Lung (tissue), 12 donors: Measurements from ENCODE around the gene SFXN2. TPM values are rescaled to one million over a fixed set of nuclear protein-coding genes. Genes with fewer than 3 reads are reported as not detected.

Source experiments
- ATAC-seq: fragments of 200-7000 bp; cut with Tn5 transposase; one replicate; pipeline ENCODE4 v1.9.1; 2020; ENCODE audit warnings: moderate number of reproducible peaks; ENCODE audit not compliant: insufficient read depth, low FRiP score
- DNase-seq, 3 donors: peaks; one replicate each; pipeline ENCODE4 v3.0.0-alpha.2; 2013 to 2017
- H3K27ac ChIP-seq, 2 donors: one replicate each; pipeline ENCODE4 v1.5.1; 2013; ENCODE audit warnings: mild to moderate bottlenecking in 2 of 2, moderate library complexity in 2 of 2, control low read depth in 1 of 2, inconsistent platforms in 1 of 2, low read depth in 1 of 2, low read length in 1 of 2
- H3K27me3 ChIP-seq, 3 donors: one replicate each; pipeline ENCODE4 v1.5.1; 2013; ENCODE audit warnings: low read length in 2 of 3; ENCODE audit not compliant: control insufficient read depth in 3 of 3, insufficient read depth in 3 of 3
- H3K36me3 ChIP-seq, 4 donors: one replicate each; pipeline ENCODE4 v1.5.1; 2013; ENCODE audit warnings: low read length in 4 of 4, mild to moderate bottlenecking in 1 of 4, moderate library complexity in 1 of 4; ENCODE audit not compliant: control insufficient read depth in 4 of 4, insufficient read depth in 4 of 4
- H3K4me1 ChIP-seq, 5 donors: one replicate each; pipeline ENCODE4 v1.5.1; 2013; ENCODE audit warnings: low read length in 5 of 5, mild to moderate bottlenecking in 2 of 5, moderate library complexity in 1 of 5; ENCODE audit not compliant: control insufficient read depth in 5 of 5, insufficient read depth in 5 of 5
- H3K4me3 ChIP-seq: one replicate; pipeline ENCODE4 v1.5.1; 2013; ENCODE audit warnings: mild to moderate bottlenecking, control low read depth, moderate library complexity
- H3K9ac ChIP-seq, 2 donors: one replicate each; pipeline ENCODE4 v1.5.1; 2013; ENCODE audit warnings: low read length in 2 of 2, control low read depth in 1 of 2; ENCODE audit not compliant: insufficient read depth in 1 of 2
- H3K9me3 ChIP-seq, 4 donors: one replicate each; pipeline ENCODE4 v1.5.1; 2013; ENCODE audit warnings: low read length in 3 of 4, mild to moderate bottlenecking in 1 of 4, moderate library complexity in 1 of 4; ENCODE audit not compliant: control insufficient read depth in 4 of 4, insufficient read depth in 3 of 4
- CTCF ChIP-seq: IDR thresholded peaks from 2 replicates; pipeline ENCODE4 v1.5.1; 2012; ENCODE audit warnings: mild to moderate bottlenecking; ENCODE audit errors: control extremely low read depth, extremely low read depth
- WGBS, 2 donors: extraction: QIAGEN DNeasy Blood & Tissue Kit; methylation state at CpG; one replicate each; pipeline ENCODE4 v1.1.7; 2013; 5-methylcytosine and 5-hydroxymethylcytosine counted together
- polyA plus RNA-seq, 2 donors: library from polyadenylated mRNA; stranded (reverse); fragments of 200-250 nt; gene quantifications; one replicate each; pipeline ENCODE4 v1.2.1, GENCODE V29; 2013
- total RNA-seq, 2 donors: library from RNA; depleted of rRNA in 1 of 2; stranded (reverse); fragments of >200 nt in 1 of 2; gene quantifications; one replicate each; pipeline ENCODE4 v1.2.1, GENCODE V29; 2014 to 2021
- donor health status: control.
- donor health status: control.
- donor health status: Bipolar disorder and iron deficiency.
- donor health status: healthy.
- donor health status: DM: yes; HTN: yes; CAD: no.

SFXN2 gene
- total and polyA plus RNA-seq, 4 donors, result 10.8 to 27.0 (median 14.0) TPM

- no peak overlapping the region for H3K27ac ChIP-seq
- no peaks in the 10 kb centered on the region for H3K27me3 ChIP-seq
- DNase-seq (no peak), ATAC-seq (no peak)
- no peak overlapping the region for H3K9ac ChIP-seq
- H3K9me3 ChIP-seq, result no peaks in the 10 kb centered on the region
- WGBS, 2 donors, result 90 to 93% methylated on average over 9 of the region's 9 CpGs
- H3K4me3 ChIP-seq, result no peak overlapping the region
- TF ChIP-seq CTCF, result no peak
- H3K36me3 ChIP-seq, result peaks cover 0 to 9% (median under 1%) of the 10 kb centered on the region in 4 donors
- H3K4me1 ChIP-seq, result peaks cover under 1 to 18% (median 11%) of the 10 kb centered on the region in 5 donors
Measured at GRCh38 chr10:102767428-102768160, 53.2 kb downstream of the SFXN2 start.

- 70 to 71% methylated on average over 7 of the region's 7 CpGs for WGBS, 2 donors
- H3K9me3 ChIP-seq, result no peaks in the 10 kb centered on the region
- peak overlapping the region in 1 of 2 donors; percentile 73 for H3K27ac ChIP-seq
- TF ChIP-seq CTCF, result no peak
- H3K27me3 ChIP-seq, result no peaks in the 10 kb centered on the region
- peaks cover 0 to 5% (median under 1%) of the 10 kb centered on the region in 4 donors for H3K36me3 ChIP-seq
- DNase-seq, result no peak
- peaks cover 10 to 21% (median 16%) of the 10 kb centered on the region in 5 donors for H3K4me1 ChIP-seq
- no peak overlapping the region for H3K9ac ChIP-seq
- no peak for ATAC-seq
- no peak overlapping the region for H3K4me3 ChIP-seq
Measured at GRCh38 chr10:102769375-102770107, 55.1 kb downstream of the SFXN2 start.

- TF ChIP-seq CTCF, result no peak
- Histone ChIP-seq H3K9ac (no peak overlapping the region), H3K27ac (peak overlapping the region in 1 of 2 donors; percentile 73), H3K27me3 (no peaks in the 10 kb centered on the region), H3K4me1 (peaks cover 11 to 19% (median 18%) of the 10 kb centered on the region in 5 donors), H3K36me3 (peaks cover 0 to 5% (median under 1%) of the 10 kb centered on the region in 4 donors), H3K4me3 (no peak overlapping the region), H3K9me3 (no peaks in the 10 kb centered on the region)
- no peak for DNase-seq
- WGBS, 2 donors, result 69 to 79% methylated on average over 3 of the region's 3 CpGs
- no peak for ATAC-seq
Measured at GRCh38 chr10:102770108-102770482, 55.7 kb downstream of the SFXN2 start.
